BLaER1 (cell line): Measurements from ENCODE around the gene TCERG1L.
"Not testable (repeated sequence)": the region's sequence is repeated elsewhere in the genome, so short reads cannot be mapped to it uniquely, and the experiment has no call there.

Experiments used
- H3K27ac ChIP-seq: shearing (Covaris generic); formaldehyde crosslinking; 2 replicates; pipeline ENCODE4 v1.8.1; 2022
- H3K27me3 ChIP-seq: shearing (Covaris generic); formaldehyde crosslinking; 2 replicates; pipeline ENCODE4 v1.8.1; 2022
- H3K36me3 ChIP-seq: shearing (Covaris generic); formaldehyde crosslinking; 2 replicates; pipeline ENCODE4 v1.8.1; 2022
- H3K4me1 ChIP-seq: shearing (Covaris generic); formaldehyde crosslinking; 2 replicates; pipeline ENCODE4 v1.8.1; 2022
- H3K4me2 ChIP-seq: shearing (Covaris generic); formaldehyde crosslinking; 2 replicates; pipeline ENCODE4 v1.8.1; 2022
- H3K4me3 ChIP-seq: shearing (Covaris generic); formaldehyde crosslinking; 2 replicates; pipeline ENCODE4 v1.8.1; 2022
- H3K9ac ChIP-seq: shearing (Covaris generic); formaldehyde crosslinking; 2 replicates; pipeline ENCODE4 v1.8.1; 2022
- H3K9me3 ChIP-seq: shearing (Covaris generic); formaldehyde crosslinking; 2 replicates; pipeline ENCODE4 v1.8.1; 2022
- H4K20me1 ChIP-seq: shearing (Covaris generic); formaldehyde crosslinking; 2 replicates; pipeline ENCODE4 v1.8.1; 2022
- Cebpa-rat ChIP-seq: shearing (Covaris generic); IDR thresholded peaks from 2 replicates; pipeline ENCODE4 v1.8.1; 2022

The TCERG1L gene

GRCh38 chr10:131141645-131142516 lies 169.6 kb downstream of the TCERG1L start:
- Histone ChIP-seq H3K27me3 (no peaks in the 10 kb centered on the region), H3K4me3 (no peak overlapping the region), H3K4me2 (no peak overlapping the region), H3K27ac (no peak overlapping the region), H4K20me1 (no peaks in the 10 kb centered on the region), H3K9me3 (no peaks in the 10 kb centered on the region), H3K36me3 (peaks cover 74% of the 10 kb centered on the region), H3K9ac (no peak overlapping the region), H3K4me1 (peaks cover 17% of the 10 kb centered on the region)
- no peak for TF ChIP-seq Cebpa-rat

- peaks cover 70% of the 10 kb centered on the region for H3K36me3 ChIP-seq
- H3K9ac ChIP-seq: no peak overlapping the region
Measured at GRCh38 chr10:131141207-131141606, 170.3 kb downstream of the TCERG1L start.

DNA sequence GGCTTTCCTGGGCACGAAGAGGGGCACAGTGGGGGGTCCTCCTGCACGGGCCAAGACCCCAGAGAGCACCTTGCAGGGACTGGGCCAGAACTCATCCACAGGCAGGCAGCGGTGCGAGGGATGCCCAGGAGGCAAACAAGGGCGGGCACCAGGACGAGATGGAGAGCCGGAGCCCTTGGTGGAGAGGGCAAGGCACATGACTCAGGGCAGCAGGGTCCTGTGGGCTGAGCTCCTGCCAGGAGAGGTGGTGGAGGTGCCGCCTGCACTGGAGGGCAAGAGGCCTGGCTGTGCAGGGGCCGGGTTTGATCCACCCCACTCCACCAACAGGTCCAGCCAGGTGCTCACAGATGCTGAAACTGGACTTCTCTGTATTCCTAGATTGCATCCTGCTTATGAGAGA lies 170.9 kb downstream of the TCERG1L start:
- Histone ChIP-seq H3K4me3 (no peak overlapping the region), H3K36me3 (peaks cover 70% of the 10 kb centered on the region), H3K9me3 (no peaks in the 10 kb centered on the region), H3K27me3 (no peaks in the 10 kb centered on the region), H3K9ac (no peak overlapping the region), H3K27ac (no peak overlapping the region), H4K20me1 (no peaks in the 10 kb centered on the region), H3K4me1 (peaks cover 15% of the 10 kb centered on the region), H3K4me2 (no peak overlapping the region)
- no peak for TF ChIP-seq Cebpa-rat

More at GRCh38 chr10:131141207-131141606, 170.3 kb downstream of the TCERG1L start:
- H3K4me1 ChIP-seq: peaks cover 14% of the 10 kb centered on the region
- no peak for TF ChIP-seq Cebpa-rat
- no peak overlapping the region for H3K27ac ChIP-seq
- no peaks in the 10 kb centered on the region for H3K27me3 ChIP-seq
- no peak overlapping the region for H3K4me3 ChIP-seq
- H3K4me2 ChIP-seq: no peak overlapping the region
- no peaks in the 10 kb centered on the region for H3K9me3 ChIP-seq
- no peaks in the 10 kb centered on the region for H4K20me1 ChIP-seq

- Histone ChIP-seq H3K4me2 (no peak overlapping the region), H3K9me3 (no peaks in the 10 kb centered on the region), H3K4me3 (no peak overlapping the region), H3K9ac (no peak overlapping the region), H3K27me3 (no peaks in the 10 kb centered on the region), H3K27ac (0 out of 2 replicates have a peak overlapping the region, but pooled peaks have one; percentile 33), H3K4me1 (peaks cover 40% of the 10 kb centered on the region), H3K36me3 (peaks cover 67% of the 10 kb centered on the region), H4K20me1 (no peaks in the 10 kb centered on the region)
- TF ChIP-seq Cebpa-rat: no peak
Measured at GRCh38 chr10:131137223-131137622, 174.3 kb downstream of the TCERG1L start.

DNA sequence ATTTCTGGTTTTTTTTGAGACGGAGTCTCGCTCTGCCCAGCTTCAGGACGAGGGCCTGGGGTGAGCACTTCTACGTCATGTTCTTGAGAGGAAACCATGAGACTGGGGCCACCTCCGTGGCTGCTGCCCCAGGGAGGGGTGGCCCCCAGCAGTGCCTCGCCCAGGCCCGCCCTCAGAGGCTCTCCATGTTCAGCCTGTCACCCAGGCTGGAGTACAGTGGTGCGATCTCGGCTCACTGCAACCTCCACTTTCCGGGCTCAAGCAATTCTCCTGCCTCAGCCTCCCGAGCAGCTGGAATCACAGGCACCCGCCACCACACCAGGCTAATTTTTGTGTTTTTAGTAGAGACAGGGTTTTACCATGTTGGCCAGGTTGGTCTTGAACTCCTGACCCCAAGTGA lies 175.2 kb downstream of the TCERG1L start:
- Histone ChIP-seq H3K36me3 (peaks cover 61% of the 10 kb centered on the region), H3K4me1 (peaks cover 48% of the 10 kb centered on the region), H3K27ac (peak overlapping the region; percentile 24; the same call in 1 of the 2 replicates)
- H3K4me2 ChIP-seq, H3K9me3 ChIP-seq, H3K27me3 ChIP-seq, H3K9ac ChIP-seq, H4K20me1 ChIP-seq, H3K4me3 ChIP-seq: not testable (repeated sequence)

DNA sequence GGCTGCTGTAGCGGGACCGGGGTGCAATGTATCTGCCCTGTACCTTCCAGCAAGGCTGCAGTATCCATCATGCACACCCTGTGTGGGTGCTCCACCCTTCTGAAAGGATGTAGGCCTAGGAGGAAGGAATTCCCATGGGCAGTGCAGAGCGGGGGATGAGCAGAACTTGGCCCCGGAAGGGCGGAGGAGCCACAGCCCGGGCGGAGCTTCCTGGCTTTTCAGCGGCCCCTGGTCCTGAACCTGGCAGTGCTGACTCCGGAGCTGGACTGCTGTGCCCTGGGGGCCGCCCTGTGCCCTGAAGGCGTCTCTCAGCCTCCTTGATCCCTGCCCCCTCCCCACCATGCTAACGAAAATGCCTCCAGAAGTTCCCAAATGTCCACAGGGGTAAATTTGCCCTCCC lies 175.8 kb downstream of the TCERG1L start:
- Histone ChIP-seq H3K4me3 (no peak overlapping the region), H3K9ac (no peak overlapping the region), H3K4me2 (peak overlapping the region; percentile 96; the same call in 1 of the 2 replicates), H3K27ac (peak overlapping the region; percentile 12; the same call in 1 of the 2 replicates), H3K4me1 (peaks cover 55% of the 10 kb centered on the region), H4K20me1 (no peaks in the 10 kb centered on the region), H3K27me3 (no peaks in the 10 kb centered on the region), H3K36me3 (peaks cover 60% of the 10 kb centered on the region), H3K9me3 (no peaks in the 10 kb centered on the region)
- no peak for TF ChIP-seq Cebpa-rat

GRCh38 chr10:131134651-131135050 lies 176.9 kb downstream of the TCERG1L start:
- no peak for TF ChIP-seq Cebpa-rat
- Histone ChIP-seq H3K9ac (no peak overlapping the region), H3K9me3 (no peaks in the 10 kb centered on the region), H3K27ac (peak overlapping the region; percentile 33; the same call in 1 of the 2 replicates), H3K36me3 (peaks cover 61% of the 10 kb centered on the region), H4K20me1 (no peaks in the 10 kb centered on the region), H3K4me1 (peaks cover 65% of the 10 kb centered on the region), H3K4me2 (peak overlapping the region; percentile 96), H3K4me3 (no peak overlapping the region), H3K27me3 (no peaks in the 10 kb centered on the region)

DNA sequence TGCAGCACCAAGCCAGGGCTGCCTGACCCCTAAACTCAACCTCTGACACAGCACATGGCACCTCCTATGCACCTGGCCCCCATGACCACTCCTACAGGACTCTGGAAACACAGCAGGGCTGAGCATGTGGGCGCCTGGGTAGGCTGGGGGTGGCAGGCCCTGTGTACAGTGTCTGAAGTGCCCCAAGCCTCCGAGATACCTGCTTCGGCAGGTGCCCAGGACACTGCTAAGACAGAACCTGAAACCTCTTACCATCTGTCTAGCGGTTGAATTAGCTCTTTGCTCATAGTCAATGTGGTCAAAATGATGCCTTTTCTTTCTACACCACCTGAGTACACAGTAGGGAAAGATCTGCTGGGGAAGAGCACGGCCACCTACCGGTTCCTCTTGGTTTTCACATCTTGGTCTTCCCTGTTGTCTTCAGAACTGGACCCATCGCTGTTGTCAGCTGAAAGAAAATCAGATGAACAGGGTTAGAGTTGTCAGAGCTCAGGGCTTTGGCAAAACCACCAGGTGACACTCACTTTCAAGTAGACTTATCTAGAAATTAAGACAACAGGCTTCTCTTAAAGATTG lies 177.4 kb downstream of the TCERG1L start:
- Histone ChIP-seq H3K4me3 (no peak overlapping the region), H3K27ac (peak overlapping the region; percentile 81; the same call in 1 of the 2 replicates), H3K9ac (no peak overlapping the region), H3K9me3 (no peaks in the 10 kb centered on the region), H4K20me1 (no peaks in the 10 kb centered on the region), H3K36me3 (peaks cover 64% of the 10 kb centered on the region), H3K4me2 (peak overlapping the region; percentile 96), H3K4me1 (peaks cover 71% of the 10 kb centered on the region), H3K27me3 (no peaks in the 10 kb centered on the region)
- TF ChIP-seq Cebpa-rat: no peak

DNA sequence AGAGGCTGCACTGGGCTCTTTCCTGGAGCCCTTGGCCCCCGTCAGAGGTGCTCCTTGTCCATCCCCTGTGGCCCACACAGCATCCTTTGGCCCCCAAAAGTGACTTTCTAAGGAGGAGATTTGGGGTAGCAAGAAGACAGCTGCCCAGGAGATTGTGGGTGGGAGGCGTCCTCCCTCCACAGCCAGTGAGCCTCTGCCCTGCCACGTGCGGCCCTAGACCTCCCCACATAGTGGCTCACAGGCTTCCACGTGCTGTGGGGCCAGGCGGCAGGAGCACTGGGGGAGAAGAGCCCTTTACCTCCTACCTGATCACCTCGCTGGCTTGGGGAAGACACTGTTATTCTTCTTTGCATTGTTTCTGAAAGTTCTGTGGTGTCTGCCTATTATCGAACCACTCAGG lies 178.8 kb downstream of the TCERG1L start:
- peaks cover 58% of the 10 kb centered on the region for H3K36me3 ChIP-seq
- H3K27ac ChIP-seq: peak overlapping the region; percentile 81
- peaks cover 85% of the 10 kb centered on the region for H3K4me1 ChIP-seq
- no peaks in the 10 kb centered on the region for H4K20me1 ChIP-seq
- no peaks in the 10 kb centered on the region for H3K9me3 ChIP-seq
- peak overlapping the region; percentile 96 for H3K4me2 ChIP-seq
- no peaks in the 10 kb centered on the region for H3K27me3 ChIP-seq
- H3K4me3 ChIP-seq: no peak overlapping the region
- H3K9ac ChIP-seq: peak overlapping the region; percentile 22; the same call in 1 of the 2 replicates
- no peak for TF ChIP-seq Cebpa-rat
